ENCODE measurements around the gene TCFL5.

The TCFL5 gene

DNA sequence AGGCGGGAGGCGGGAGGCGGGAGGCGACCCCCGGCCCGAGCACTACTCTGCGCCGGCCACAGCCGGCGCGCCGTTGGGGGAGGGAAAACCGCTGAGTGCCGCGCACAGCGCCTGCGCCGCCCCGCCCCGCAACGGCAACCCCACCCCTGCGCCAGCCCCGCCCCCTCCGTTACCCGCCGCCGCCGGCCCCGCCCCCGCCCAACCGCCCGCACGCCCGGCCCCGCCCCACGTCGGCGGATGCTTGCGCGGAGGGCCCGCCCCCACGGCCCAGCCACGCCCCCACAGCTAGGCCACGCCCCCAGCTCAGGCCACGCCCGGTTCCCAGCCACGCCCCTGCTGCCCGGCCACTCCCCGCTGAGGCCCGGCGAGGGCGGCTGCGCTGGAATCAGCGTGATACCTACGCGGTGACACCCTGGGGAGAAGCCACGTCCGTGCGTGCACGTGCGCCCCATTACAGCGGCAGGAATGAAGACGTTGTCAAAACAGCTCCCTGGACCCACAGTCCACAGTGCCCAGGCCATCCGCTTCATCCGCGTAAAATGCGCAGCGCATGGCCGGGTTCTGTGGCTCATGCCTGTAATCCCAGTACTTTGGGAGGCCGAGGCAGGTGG lies at the start of gene TCFL5:
TCFL5 (minus strand) TSS at position 97 of the 611 bp plus-strand sequence. CDS start 152 bp downstream, outside the sequence.
- peak; percentile 36 for DNase-seq

DNA sequence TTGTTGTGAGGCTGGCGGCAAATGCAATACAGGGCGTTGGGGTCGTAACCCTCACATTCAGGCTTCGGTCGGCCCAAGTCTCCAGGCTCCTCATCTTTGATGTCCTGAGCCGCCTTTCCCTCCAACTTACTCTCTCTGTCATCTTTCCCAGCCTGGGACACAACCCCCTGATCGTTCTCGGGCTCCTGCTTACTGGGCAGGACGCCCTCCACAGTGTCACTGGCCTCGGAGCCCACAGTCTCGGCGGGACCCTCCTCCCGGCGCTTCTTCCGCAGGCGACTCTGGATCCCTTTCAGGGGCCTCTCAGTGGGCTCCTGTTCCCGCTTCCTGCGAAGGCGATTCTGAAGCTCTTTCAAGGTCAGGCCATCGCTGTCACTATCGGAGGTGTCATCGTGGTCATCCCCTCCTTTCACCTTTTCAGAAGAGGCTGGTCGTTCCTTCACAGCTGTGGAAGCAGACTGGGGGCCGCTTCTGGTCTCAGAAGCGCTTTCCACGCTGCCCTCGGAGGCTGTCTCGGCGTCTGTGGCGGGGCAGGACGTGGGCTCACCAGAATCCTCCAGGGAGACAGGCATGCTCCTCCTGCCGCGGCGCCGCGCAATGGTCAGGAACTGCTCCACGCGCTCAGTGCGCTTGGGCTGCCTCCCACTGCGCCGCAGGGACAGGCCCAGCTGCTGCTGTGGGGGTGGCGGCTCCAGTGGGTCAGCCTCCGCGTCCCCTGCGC lies 49.3 kb upstream of the TCFL5 start:
- no peak for DNase-seq

DNA sequence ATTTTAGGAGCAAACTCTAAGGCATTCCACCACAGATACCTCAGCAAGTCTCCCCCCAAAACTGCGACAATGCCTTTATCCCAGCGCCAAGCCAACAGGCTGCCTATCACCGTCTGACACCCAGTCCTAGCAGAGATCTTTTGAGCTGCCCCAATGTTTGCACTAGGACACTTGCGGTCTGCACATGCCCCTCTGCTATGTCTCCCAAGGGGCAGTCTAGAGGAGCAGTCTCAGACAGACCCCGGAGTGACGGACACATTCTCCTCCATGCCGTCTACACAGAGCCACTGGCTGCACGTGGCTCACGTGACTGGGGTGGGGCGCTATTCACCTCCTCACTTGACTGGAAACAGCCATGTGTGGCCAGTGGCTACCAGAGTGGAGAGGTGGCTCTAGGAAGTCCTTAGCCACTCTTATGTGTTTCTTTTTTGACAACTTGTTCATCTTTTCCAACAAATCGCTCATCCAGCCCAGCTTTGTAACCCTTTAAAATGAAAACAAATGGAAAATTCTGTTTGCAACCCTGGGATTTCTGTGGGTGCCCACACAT lies 48.7 kb upstream of the TCFL5 start:
- DNase-seq = no peak

DNA sequence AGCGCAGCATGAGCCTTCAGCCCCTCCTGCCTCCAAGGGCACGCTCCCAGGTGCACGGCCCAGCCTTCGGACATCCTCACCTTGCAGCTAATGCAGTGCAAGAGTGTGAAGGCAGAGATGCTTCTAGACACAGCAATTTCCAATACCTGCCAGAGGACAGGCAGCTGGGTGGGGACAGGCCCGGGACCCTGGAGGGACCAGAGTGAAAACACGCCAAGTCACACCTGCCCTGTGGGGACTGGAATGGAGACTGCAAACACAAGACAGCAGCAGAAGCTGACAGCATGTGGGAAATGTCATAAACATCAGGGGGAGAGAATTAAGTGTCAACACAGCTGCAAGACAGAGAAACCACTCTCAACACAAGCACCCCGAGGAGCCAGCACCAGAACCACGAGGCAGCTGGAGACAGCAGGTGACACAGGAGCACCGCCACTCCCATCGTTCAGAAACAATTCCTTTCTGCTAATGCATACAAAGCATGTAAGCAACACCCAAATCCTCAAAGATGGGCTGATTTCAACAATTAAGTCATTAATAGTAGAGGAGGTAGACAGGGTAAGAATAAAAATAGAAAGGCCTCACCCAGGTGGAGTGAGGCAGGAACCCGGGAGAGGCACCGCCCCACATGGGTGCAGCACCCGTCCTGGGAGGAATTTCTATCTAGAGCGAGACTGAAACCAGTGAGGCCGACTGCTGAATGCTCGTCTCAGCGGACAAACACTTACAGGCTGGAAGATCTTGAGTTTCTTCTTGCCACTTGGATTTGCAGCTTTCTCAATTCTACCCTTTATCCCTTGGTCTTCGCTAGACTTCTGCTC lies 47.6 kb upstream of the TCFL5 start:
- DNase-seq = no peak

DNA sequence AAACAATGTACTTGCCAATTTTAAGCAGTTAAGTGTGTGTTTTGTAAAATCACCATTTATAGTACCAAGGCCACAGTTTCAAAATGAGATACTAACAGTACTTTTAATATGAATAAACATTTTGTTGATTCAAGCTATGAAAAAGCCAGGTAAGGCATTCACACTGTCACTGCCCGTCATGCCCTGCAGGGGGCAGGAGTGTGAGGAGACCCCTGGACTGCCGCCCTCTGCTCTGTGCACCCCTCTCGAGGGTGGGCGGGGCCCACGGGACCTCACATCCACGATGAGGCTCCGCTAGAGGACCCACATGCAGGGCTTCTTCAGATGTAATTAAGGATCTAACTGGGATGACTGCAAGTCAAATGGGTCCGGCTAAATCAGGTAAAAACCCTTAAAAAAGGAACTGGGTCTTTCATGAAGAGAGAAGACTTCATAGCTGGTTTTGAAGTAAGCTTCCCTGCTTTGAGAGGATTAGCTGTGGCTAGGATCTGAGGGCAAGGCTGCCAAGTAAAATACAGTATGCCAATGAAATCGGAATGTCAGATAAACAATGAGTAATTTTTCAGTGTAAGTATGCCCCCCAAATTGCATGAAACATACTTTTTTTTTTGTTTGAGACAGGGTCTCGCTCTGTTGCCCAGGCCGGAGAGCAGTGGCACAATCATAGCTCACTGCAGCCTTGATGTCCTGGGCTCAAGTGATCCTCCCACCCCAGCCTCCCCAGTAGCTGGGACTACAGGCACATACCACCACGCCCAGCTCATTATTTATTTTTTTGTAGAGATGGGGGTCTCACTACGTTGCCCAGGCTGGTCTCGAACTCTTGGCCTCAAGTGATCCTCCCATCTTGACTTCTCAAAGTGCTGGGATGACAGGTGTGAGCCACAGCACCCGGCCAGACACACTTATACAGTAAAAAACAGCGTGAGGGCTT lies 46.0 kb upstream of the TCFL5 start:
- DNase-seq = no peak

DNA sequence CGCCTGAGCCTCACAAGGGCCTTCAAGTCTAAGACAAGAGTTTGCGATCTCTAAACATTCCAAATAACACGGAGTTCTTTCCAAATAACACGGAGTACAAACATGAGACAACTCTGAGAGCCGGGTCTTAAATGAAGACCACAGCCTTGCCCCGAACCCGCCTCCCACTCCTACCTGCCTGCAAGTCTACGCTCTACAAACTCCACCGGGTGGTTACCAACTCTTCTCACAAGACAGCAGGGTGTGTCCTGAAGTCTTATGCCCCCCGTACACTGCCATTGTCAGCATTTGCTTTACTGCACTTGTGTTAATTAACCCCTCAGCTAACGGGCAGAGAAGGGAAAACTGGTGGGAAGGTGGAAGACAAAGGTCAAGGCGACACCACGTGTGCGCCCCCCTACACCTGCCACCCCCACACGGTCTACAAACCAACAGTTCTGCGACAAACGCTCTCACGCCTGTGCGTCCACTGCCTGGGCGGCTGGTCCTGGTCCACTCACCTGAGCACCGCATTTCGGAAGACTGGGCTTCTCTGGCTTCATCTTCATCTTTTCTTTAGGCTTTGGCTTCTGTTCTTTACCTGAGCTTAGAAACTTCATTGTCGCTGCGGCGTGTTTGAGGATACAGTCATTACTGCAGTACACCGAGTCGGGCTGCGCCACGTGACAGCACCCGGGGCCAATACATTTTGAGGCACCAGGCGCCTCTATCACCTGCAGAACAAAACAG lies 45.2 kb upstream of the TCFL5 start:
- DNase-seq = no peak

DNA sequence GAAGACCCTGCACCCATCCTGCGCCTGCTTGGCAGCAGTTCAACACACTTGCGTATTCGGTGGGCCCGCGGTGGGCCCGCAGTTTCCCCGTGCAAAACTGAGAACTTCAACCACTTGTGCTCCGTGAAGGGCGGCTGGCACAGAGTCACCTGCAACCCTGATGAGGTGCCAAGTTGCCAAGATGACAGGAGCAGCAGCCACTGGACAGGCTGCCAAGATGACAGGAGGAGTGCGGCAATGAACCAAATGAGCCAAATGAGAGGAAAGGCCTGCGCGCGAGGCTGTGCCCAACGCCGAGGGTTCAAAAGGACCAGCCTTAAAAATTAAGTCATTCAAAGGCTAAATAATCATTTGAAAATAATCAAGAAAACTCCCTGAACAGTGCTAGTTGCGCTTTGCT lies 44.6 kb upstream of the TCFL5 start:
- DNase-seq = no peak

DNA sequence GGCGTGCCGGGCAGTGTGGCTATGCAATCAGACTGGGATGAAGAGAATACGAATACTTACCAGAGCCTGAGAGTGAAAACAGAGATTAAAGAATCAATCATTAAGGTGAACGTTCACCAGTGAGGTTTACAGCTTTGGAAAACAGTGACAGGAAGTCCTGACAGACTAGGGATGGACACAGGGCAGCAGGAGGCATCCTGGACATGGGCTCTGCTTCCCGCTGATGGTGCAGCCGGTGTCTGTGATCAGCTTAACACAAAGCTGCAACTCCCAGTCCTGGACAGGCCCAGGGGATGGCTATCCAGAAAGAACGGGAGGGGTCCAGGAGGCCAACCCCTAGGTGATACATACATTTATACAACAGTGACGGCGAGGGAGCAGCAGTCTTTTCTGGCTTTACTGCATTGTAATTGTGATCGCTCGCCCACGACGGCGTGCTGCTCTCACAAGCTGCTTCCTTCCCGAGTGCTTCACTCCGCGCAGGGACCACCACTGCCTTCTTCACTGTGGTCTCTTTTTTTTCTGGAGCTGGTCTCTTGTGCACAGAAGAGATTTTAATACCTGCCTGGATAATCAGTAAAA lies 44.0 kb upstream of the TCFL5 start:
- no peak for DNase-seq

DNA sequence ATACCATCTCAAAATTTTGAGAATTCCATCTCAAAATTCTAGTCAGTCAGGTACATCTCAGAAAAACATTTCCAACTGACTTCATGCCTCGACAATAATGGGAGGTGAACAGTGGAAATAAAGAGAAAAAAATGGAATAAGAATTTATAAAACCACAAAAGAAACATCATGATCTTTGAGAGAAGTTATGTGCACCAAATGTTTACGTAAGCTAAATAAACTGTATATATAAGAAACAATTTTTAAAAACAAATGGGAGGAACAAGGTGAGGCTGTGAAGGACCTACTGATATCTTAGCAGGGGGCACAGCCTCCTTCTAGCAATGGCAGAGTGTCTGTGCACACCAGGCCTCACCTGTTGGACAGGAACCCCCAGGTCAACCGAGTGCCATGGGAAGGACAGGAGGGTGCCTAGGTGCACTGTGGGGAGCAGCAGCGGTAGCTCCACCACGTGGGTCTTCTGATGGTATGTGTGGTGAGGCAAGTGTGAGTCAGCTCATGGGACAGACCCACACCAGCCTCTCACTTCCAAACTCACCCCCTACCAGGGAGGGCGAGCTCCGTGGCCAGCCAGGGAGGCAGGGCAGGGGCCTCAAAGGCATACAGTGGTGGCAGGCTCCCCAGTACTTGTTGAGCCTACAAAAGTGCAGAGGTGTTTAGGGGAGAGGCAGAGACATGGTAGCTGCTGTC lies 41.4 kb upstream of the TCFL5 start:
- no peak for DNase-seq

DNA sequence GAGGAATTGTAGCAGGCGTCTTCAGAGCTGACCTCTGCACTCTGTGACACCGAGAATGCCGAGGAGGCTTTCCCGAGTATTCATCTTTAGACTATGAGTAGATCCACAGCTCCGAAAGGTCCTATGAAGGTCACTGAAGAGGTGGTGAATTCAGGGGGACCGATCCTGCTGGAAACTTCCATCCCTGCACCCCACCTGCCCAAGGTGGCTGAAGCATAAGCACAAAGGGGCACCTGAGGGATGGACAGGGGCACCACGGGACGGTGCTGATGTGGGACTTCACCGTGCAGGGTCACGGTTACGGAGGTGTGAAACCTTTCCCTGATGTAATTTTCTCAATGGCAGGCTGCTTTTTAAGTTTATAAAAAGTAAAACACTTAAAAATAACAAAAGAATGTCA lies 40.3 kb upstream of the TCFL5 start:
- no peak for DNase-seq

DNA sequence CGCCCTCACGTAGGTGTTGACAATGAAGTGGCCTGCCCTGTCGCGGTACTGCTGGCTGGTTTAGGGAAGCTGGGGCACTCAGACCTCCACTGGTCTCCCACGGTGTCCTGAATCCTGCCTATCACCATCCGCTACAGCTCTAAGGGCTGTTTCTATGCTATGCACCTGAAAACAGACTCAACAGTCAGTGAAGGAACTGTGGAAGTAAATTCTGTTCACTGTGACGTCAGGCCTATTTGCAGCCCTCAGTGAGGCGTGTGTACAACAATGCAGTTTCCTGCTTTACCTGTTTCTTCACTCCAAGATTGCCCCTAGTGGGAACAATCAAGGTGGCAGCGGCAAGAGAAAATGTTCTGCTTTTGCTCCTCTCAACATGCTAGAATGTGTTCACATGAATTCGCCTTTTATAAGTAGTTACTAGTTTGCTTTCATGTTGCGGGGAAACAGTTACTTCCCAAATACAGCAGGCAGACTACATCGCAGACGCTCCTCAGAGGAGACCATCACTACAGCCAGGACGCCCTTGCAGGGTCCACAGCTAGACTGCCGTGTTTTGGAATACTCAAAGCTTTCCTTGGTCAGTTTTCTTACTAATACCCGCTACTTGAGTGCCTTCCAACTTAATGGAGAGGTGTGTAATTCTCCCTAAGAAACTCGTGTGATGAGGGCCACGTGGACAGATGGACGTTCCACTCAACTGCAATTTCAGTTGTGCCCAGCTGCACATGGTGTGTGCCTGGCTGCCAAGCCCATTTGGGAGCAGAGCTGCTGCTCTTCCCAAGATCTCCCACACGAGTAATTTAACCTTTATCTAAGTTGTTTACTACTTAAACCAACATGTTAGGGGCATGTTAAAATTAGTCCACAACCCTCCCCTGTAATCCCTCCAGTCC lies 39.3 kb upstream of the TCFL5 start:
- DNase-seq = peak; percentile 30

DNA sequence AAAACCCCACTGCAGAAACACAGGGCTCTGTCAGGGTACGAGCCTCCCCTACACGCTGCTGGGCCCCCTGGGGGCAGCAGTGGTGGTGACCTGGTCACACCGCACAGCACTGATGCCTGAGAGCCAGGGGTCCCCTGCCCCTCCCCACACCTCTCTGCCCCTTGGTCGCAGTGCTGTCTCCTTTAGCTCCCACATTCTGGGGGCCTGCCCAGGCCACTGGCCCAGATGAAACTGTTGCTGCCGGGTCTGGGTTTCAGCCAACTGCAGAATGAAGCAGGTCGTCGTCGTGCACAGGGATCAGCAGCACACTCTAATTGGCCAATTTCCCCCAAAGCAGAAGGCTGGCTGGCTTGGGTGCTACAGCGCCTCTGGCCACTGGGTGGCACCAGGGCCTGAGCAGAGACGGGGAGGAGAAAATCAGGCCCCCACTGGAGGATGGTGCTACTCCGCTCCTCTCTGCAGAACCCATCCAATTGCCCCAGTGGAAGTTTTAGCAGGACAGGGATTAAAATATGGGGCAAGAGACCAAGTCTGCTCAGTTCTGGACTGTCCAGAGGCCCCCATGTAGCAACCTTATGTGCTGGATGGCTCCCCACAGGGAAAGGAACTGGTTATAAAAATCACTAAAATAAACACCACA lies 38.5 kb upstream of the TCFL5 start:
- peak; percentile 78 for DNase-seq

DNA sequence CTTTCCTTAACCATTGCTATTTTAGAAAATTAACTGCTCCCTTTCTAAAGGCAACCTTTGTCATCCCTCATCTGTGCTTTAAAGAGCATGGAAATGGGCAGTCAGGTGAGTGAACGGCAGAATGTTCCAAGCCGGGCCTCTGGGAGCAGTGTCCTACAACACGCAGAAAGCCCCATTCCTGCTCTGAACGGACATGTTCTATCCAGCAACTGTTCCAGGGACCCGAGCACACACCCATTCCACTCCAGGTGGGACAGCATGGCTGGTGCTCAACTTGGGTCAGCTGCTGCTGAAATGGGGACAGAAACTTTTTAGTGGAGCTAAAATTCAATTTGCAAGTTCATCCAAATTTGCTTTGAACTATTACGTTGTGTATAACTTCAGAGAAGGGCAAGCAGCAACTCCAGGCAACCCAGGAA lies 38.0 kb upstream of the TCFL5 start:
- DNase-seq = no peak

DNA sequence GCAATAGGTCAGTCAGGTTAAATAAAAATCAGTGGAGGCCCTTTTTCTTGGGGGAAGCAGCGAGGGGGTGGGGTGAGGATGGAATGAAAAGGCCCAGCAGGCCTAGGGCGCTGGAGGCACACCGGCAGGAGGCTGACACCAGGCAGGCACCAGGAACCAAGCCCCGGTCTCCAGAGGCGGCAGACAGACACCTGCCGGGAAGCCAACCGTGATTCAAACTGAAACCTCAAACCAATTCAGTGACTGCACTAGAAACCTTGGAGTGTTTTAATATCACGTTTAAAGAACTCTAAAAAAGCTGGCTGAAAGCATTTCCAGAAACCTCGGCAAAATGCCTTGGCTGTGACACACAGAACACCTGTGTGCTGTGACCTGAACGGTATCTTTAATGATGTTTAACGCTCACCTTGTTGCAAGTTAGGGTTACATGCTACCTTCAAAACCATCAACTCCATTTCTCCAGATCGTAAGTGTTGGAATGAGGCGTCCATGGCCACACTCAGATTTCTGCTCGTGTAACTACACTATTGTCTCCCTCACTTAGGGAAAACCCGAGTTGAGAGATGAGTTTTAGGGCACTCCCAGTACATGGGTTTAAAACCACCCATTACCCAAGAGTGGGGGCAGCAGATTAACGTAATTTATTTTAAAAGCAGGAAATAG lies 37.5 kb upstream of the TCFL5 start:
- DNase-seq = no peak

DNA sequence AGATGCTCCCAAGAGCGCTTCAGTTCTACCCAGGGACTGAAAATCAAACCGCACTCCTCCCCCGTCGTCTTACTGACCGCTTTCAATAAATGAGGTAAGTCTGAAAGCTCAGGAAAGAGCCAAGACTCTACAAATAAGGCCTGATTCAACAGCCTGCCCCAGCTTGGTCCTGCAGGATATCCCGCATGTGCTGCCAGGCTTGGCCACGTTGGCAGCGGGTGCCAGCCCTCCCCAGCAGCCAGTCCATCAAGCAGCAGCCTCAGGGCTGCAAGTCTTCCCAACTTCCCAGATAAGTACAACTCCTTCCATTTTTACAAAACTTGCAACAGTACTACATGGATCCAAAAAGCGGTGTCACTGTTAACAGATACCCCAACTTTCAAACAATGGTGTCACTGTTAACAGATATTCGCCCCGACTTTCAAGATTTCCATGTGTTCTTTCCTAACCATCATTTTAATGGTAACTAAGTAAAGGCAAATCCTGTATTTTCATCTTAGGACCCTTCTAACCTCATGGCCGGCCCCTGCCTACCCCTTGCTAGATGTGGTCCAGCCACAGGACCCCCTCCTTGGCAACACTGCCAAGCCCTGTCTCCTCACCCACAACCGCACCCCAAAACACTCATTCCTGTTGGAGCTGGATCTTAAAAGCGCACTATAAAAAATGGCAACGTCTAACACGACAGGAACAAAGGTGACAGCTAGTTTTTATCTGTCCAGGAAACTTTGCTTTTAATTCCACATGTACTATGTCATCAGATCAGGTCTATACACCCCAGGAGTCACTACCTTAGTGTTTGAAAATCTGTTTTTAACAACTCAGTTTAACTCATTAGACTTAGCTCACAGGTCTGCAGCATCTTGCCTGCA lies 36.7 kb upstream of the TCFL5 start:
- no peak for DNase-seq

DNA sequence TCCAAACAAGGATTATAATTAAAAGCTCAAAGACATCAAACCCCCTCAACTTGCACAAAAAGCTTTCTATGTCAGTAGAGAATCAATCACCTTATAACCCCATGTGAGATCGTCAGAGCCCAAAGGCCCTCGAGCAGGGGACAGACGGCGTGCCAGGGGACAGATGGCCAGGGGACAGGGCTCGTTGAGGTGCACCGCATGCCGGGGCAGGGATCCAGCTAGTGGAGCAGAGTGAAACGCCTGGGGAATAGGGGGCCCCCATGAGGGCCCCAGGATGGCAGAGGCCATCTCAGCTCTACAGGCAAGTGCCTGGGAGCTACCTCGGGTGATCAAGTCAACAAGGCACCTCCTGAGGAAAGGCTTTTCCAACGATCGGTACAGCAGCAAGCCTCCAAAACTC lies 36.0 kb upstream of the TCFL5 start:
- peak; percentile 33 for DNase-seq

DNA sequence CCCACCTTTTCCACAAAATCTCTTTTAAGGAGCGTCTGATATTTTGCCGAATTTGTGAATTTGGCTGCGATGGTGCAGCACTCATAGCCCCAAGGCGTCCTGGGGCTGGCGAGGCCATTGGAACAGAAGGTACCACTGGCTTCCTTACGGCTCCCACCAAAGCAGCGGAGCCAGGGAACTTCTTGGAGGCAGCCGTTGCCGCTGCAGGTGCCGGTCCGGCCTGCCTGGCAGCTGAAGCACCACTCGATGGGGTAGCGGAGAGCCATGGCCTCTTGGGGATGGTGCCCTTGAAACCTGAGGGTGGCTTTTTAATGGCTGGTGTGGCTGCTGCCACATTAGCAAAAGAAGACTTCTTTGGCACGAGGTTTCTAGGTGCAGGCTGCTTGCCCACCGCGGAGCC lies 34.9 kb upstream of the TCFL5 start:
- DNase-seq = no peak

DNA sequence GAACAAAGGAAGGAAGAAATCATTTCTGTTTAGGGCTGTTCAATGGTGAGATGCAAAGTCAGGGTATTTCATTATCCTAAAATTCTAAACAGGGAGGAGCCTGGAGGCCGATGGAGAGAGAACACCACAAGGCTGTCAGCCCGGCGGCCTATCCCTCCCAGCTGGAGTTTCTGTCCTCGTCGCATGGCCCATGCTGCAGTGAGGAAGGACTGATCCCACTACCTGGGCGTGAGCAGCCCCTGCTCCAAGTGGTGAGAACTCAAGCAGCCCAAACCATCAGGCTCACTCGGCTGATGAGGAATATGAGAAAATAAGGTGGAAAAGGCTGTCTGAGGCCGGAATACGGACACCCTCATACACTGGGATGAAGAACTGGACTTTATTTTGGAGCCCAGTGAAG lies 33.9 kb upstream of the TCFL5 start:
- no peak for DNase-seq

Data from DMS 273 treated with DMSO at 0.1 percent for 48 hours (cell line).